Transverse colon (tissue), 4 donors: ENCODE measurements around the gene SYK. TPM values are rescaled to one million over a fixed set of nuclear protein-coding genes. Genes with fewer than 3 reads are reported as not detected.
"Not testable (repeated sequence)": the region's sequence is repeated elsewhere in the genome, so short reads cannot be mapped to it uniquely, and the experiment has no call there.

Experiments
- DNase-seq: peaks from one replicate; pipeline ENCODE4 v3.0.0-alpha.2; 2019
- H3K27ac ChIP-seq, 4 donors: fragments of 200-600 bp; sonication (generic); 2 replicates each; pipeline ENCODE4 v1.5.1; 2016 to 2018; ENCODE audit warnings: inconsistent platforms in 4 of 4
- H3K27me3 ChIP-seq: fragments of 200-600 bp; sonication (generic); 2 replicates; pipeline ENCODE4 v1.5.1; 2017; ENCODE audit warnings: inconsistent platforms
- H3K36me3 ChIP-seq, 4 donors: fragments of 200-600 bp; sonication (generic); 2 replicates each; pipeline ENCODE4 v1.5.1; 2017 to 2019; ENCODE audit warnings: inconsistent platforms in 4 of 4
- H3K4me1 ChIP-seq, 4 donors: fragments of 200-600 bp; sonication (generic); 2 replicates each; pipeline ENCODE4 v1.5.1; 2017 to 2020; ENCODE audit warnings: inconsistent platforms in 4 of 4
- H3K4me3 ChIP-seq, 4 donors: fragments of 200-600 bp; sonication (generic); 1 replicate in 1 of 4; 2 replicates in 3 of 4; pipeline versions ENCODE4 v1.5.1 to v1.6.1; 2017 to 2019; ENCODE audit warnings: inconsistent platforms in 4 of 4
- H3K9me3 ChIP-seq, 2 donors: fragments of 200-600 bp; sonication (generic); 2 replicates each; pipeline ENCODE4 v1.5.1; 2017 to 2019; ENCODE audit warnings: inconsistent platforms in 2 of 2
- EP300 ChIP-seq: sonication (generic); formaldehyde crosslinking; IDR thresholded peaks from one replicate; pipeline ENCODE4 v1.6.1; 2017; ENCODE audit warnings: antibody characterized with exemption, low read depth
- POLR2A ChIP-seq: fragments of 450-650 bp; IDR thresholded peaks from one replicate; pipeline ENCODE4 v1.6.1; 2016; ENCODE audit warnings: antibody characterized with exemption, mild to moderate bottlenecking, moderate library complexity
- POLR2AphosphoS5 ChIP-seq, 3 donors: sonication (generic); formaldehyde crosslinking; IDR thresholded peaks; one replicate each; pipeline ENCODE4 v1.6.1; 2016; ENCODE audit warnings: antibody characterized with exemption in 3 of 3
- WGBS, 2 donors: methylation state at CpG; one replicate each; pipeline ENCODE4 v1.1.5; 2018; ENCODE audit warnings: low coverage in 1 of 2; 5-methylcytosine and 5-hydroxymethylcytosine counted together
- in situ Hi-C, 4 donors: fragments of 200-750 bp; cut with MboI; loops; one replicate each; pipeline versions ENCODE4 v1.15.0 to v1.15.1; 2017; ENCODE audit warnings: low sequenced_read_pairs in 3 of 4, low pct_ligation_motif_present in 1 of 4, low pct_unique_long_range_greater_than_20kb in 1 of 4
- intact Hi-C: fragments of 100-400 bp; cut with DNase I; formaldehyde crosslinking; loops from one replicate; pipeline ENCODE4 v1.15.1; 2023; ENCODE audit warnings: low total_unique reads
- total RNA-seq, 4 donors: library from RNA; depleted of rRNA; stranded (reverse); fragments of >200 nt; gene quantifications; one replicate each; pipeline ENCODE4 v1.1.0, GENCODE V29; 2016
- TF ChIP-seq, protein P1 (sequence below), 5 experiments: fragments of 200-600 bp in 3 of 5; fragments of 450-650 bp in 2 of 5; sonication (generic) in 3 of 5; IDR thresholded peaks; 1 replicate in 2 of 5; 2 replicates in 3 of 5; pipeline ENCODE4 v1.5.1; 2016 to 2017; ENCODE audit warnings: antibody characterized with exemption in 5 of 5, inconsistent platforms in 3 of 5, mild to moderate bottlenecking in 2 of 5, moderate library complexity in 1 of 5

The SYK gene
- total RNA-seq, 4 donors from 2014 or later: 32.2 to 534 (median 34.3) TPM

DNA sequence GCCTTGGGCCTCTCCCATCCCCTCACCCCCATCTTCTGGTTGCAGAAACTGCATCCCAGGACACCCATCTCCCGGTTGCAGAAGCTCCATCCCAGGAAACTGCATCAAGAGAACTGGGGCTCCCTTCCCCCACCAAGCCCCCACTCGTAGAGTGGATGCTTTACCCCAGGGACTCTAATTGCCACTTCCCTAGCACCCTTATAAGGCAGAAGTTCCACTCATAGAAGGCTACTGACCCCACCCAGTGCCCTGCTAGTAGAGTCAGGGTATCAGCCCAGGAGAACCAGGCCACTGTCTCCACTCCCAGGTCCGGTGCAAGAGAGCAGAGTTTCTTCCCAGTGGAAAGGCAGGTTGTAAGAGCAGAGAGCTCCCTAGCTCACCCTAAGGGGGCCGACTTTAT lies 12.2 kb upstream of the SYK start:
- intact Hi-C loops (no loop called here), in situ Hi-C loops (no loop called here)
- Histone ChIP-seq H3K27me3 (no peaks in the 10 kb centered on the region), H3K36me3 (no peaks in the 10 kb centered on the region), H3K4me3 (no peak overlapping the region), H3K27ac (no peak overlapping the region), H3K9me3 (no peaks in the 10 kb centered on the region), H3K4me1 (no peaks in the 10 kb centered on the region)
- 89% methylated on average over 4 of the region's 4 CpGs; no CpG with 5 or more reads in 1 of the 2 donors for WGBS, 2 donors
- DNase-seq: no peak
- TF ChIP-seq EP300 (no peak), POLR2AphosphoS5 (IDR thresholded peaks at IDR 0.05) (no peak), POLR2A (no peak)
- TF ChIP-seq, protein P1, sequence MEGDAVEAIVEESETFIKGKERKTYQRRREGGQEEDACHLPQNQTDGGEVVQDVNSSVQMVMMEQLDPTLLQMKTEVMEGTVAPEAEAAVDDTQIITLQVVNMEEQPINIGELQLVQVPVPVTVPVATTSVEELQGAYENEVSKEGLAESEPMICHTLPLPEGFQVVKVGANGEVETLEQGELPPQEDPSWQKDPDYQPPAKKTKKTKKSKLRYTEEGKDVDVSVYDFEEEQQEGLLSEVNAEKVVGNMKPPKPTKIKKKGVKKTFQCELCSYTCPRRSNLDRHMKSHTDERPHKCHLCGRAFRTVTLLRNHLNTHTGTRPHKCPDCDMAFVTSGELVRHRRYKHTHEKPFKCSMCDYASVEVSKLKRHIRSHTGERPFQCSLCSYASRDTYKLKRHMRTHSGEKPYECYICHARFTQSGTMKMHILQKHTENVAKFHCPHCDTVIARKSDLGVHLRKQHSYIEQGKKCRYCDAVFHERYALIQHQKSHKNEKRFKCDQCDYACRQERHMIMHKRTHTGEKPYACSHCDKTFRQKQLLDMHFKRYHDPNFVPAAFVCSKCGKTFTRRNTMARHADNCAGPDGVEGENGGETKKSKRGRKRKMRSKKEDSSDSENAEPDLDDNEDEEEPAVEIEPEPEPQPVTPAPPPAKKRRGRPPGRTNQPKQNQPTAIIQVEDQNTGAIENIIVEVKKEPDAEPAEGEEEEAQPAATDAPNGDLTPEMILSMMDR (IDR thresholded peaks at IDR 0.05): no peak

DNA sequence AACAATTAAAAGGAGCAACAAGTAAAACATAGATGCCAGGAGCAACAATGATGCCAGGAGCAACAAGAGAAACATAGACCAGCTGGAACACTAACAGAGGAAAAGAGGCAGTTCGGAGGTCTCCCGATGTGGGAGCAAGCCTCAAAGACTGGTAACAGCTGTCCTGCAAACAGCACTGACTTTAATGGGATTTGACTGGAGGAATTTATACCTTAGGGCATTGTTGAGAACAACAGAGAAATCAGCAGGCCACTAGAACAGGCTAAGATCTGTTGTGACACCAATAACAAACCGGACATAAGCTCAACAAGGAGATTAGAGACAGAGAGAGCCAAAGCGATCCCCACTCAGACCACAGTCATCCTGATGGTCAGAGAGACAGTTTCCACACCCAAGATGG lies 11.8 kb upstream of the SYK start:
- H3K4me1 ChIP-seq: peaks cover 0 to 2% (median under 1%) of the 10 kb centered on the region in 4 donors
- no peaks in the 10 kb centered on the region for H3K9me3 ChIP-seq
- H3K27me3 ChIP-seq: no peaks in the 10 kb centered on the region
- no peak for DNase-seq
- TF ChIP-seq POLR2AphosphoS5 (IDR thresholded peaks at IDR 0.05) (no peak), POLR2A (no peak), EP300 (no peak)
- TF ChIP-seq, protein P1 (IDR thresholded peaks at IDR 0.05): no peak
- in situ Hi-C loops (no loop called here), intact Hi-C loops (no loop called here)
- no peaks in the 10 kb centered on the region for H3K36me3 ChIP-seq
- 64 to 69% methylated on average over 4 of the region's 4 CpGs for WGBS, 2 donors
- no peak overlapping the region for H3K27ac ChIP-seq
- no peak overlapping the region for H3K4me3 ChIP-seq

DNA sequence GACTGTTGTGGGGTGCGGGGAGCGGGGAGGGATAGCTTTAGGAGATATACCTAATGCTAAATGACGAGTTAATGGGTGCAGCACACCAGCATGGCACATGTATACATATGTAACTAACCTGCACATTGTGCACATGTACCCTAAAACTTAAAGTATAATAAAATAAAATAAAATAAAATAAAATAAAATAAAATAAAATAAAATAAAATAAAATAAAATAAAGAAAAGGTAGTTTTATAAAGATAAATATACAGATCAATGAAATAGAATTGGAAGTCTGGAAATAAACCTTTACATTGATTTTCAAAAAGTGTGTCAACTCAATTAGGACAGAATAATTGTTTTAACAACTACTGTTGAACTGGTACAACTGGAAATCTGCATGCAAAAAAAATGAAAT lies 8.6 kb upstream of the SYK start:
- in situ Hi-C loops, H3K4me3 ChIP-seq, H3K27ac ChIP-seq, H3K9me3 ChIP-seq, H3K27me3 ChIP-seq, intact Hi-C loops, H3K36me3 ChIP-seq, DNase-seq: not testable (repeated sequence)
- H3K4me1 ChIP-seq: peaks cover 0 to 10% (median 3%) of the 10 kb centered on the region in 4 donors
- no CpG with 5 or more reads among the region's 3 CpGs for WGBS, 2 donors

DNA sequence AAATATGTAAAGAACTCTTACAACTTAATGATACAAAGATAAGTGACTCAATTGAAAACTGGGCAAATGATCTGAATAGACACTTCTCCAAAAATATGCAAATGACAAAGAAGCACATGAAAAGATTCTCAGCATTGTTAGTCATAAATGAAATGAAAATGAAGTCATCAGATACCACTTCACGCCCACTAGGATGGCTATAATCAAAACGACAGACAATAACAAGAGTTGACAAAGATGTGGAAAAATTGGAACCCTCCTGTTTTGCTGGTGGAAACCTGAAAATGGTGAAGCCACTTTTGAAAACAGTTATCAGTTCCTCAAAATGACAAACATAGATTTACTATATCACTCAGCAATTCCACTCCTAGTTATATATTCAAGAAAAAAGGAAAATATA lies 7.9 kb upstream of the SYK start:
- intact Hi-C loops (no loop called here), in situ Hi-C loops (no loop called here)
- Histone ChIP-seq H3K9me3 (no peaks in the 10 kb centered on the region), H3K36me3 (no peaks in the 10 kb centered on the region), H3K4me3 (no peak overlapping the region), H3K4me1 (peaks cover 0 to 10% (median 3%) of the 10 kb centered on the region in 4 donors), H3K27me3 (no peaks in the 10 kb centered on the region), H3K27ac (no peak overlapping the region)
- WGBS, 2 donors: 71 to 72% methylated on average over 2 of the region's 2 CpGs
- DNase-seq: no peak
- no peak for TF ChIP-seq POLR2A
- TF ChIP-seq EP300: no peak
- no peak for TF ChIP-seq POLR2AphosphoS5 (IDR thresholded peaks at IDR 0.05)
- TF ChIP-seq, protein P1 (IDR thresholded peaks at IDR 0.05): no peak

DNA sequence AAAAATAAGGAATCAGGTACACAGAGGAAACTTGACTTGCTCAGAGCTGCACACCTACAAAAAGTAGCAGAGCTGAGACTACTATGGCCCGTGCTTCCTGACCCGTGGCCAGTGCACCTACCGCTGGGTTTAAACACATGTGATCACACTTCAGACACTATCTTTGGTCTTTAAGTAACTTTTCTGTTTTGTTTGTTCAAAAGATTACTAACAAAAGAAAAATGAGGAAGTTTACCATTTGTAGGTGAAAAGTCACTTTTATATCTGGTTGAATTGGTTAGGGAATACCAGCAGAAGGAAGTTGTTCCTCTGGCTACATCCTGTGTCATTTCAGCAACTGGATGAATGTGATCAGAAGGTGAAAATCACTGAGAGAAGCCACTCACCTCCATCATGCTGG lies 6.5 kb upstream of the SYK start:
- WGBS, 2 donors: 33 to 57% methylated on average over 1 to 3 of the region's 3 CpGs
- no peaks in the 10 kb centered on the region for H3K27me3 ChIP-seq
- intact Hi-C loops: no loop called here
- H3K4me1 ChIP-seq: peaks cover 0 to 10% (median 3%) of the 10 kb centered on the region in 4 donors
- no peak for DNase-seq
- H3K9me3 ChIP-seq: no peaks in the 10 kb centered on the region
- H3K4me3 ChIP-seq: no peak overlapping the region
- in situ Hi-C loops: no loop called here
- TF ChIP-seq, protein P1 (IDR thresholded peaks at IDR 0.05): no peak
- no peak for TF ChIP-seq EP300
- TF ChIP-seq POLR2AphosphoS5 (IDR thresholded peaks at IDR 0.05): no peak
- no peak for TF ChIP-seq POLR2A
- H3K36me3 ChIP-seq: no peaks in the 10 kb centered on the region
- no peak overlapping the region for H3K27ac ChIP-seq
